ENCODE results near the gene DKK1. TPM values are rescaled to one million over a fixed set of nuclear protein-coding genes. Genes with fewer than 3 reads are reported as not detected.

DKK1 gene
- total RNA-seq, 1 donor from 2014 or later = 2.5 TPM

- H3K27me3 ChIP-seq (ENCODE audit: low read depth) = peaks cover 15% of the 10 kb centered on the region
- H3K27ac ChIP-seq = no peak overlapping the region
- no peak overlapping the region for H3K4me3 ChIP-seq
- DNase-seq (no peak), ATAC-seq (no peak)
- no peaks in the 10 kb centered on the region for H3K9me3 ChIP-seq
- TF ChIP-seq CTCF (IDR thresholded peaks at IDR 0.05) = no peak
- peaks cover 14% of the 10 kb centered on the region for H3K4me1 ChIP-seq
- no peaks in the 10 kb centered on the region for H3K36me3 ChIP-seq
- intact Hi-C loops (cut with DNase I) = no loop called here
Observed at GRCh38 chr10:52318136-52318701, 4.1 kb downstream of the DKK1 start.

GRCh38 chr10:52318822-52319464, 4.9 kb downstream of the DKK1 start:
- intact Hi-C loops (cut with DNase I) = no loop called here
- H3K9me3 ChIP-seq = no peaks in the 10 kb centered on the region
- H3K36me3 ChIP-seq = no peaks in the 10 kb centered on the region
- TF ChIP-seq CTCF (IDR thresholded peaks at IDR 0.05) = no peak
- peaks cover 8% of the 10 kb centered on the region for H3K27me3 ChIP-seq (ENCODE audit: low read depth)
- H3K4me1 ChIP-seq = peaks cover 7% of the 10 kb centered on the region
- no peak overlapping the region for H3K27ac ChIP-seq
- no peak overlapping the region for H3K4me3 ChIP-seq
- no peak for DNase-seq
- ATAC-seq = peak in 1 of 2 donors; percentile 75

GRCh38 chr10:52319926-52320325, 5.8 kb downstream of the DKK1 start:
- Histone ChIP-seq H3K4me3 (no peak overlapping the region), H3K36me3 (no peaks in the 10 kb centered on the region), H3K9me3 (no peaks in the 10 kb centered on the region), H3K27me3 (ENCODE audit: low read depth) (no peaks in the 10 kb centered on the region), H3K4me1 (no peaks in the 10 kb centered on the region), H3K27ac (no peak overlapping the region)
- no peak for TF ChIP-seq CTCF (IDR thresholded peaks at IDR 0.05)
- no peak for ATAC-seq
- no peak for DNase-seq
- intact Hi-C loops (cut with DNase I) = no loop called here

GRCh38 chr10:52322323-52322722, 8.2 kb downstream of the DKK1 start:
- no peak for TF ChIP-seq CTCF (IDR thresholded peaks at IDR 0.05)
- no peaks in the 10 kb centered on the region for H3K27me3 ChIP-seq (ENCODE audit: low read depth)
- no peaks in the 10 kb centered on the region for H3K9me3 ChIP-seq
- H3K36me3 ChIP-seq = no peaks in the 10 kb centered on the region
- no peak overlapping the region for H3K4me3 ChIP-seq
- H3K27ac ChIP-seq = no peak overlapping the region
- peak in 1 of 2 donors; percentile 58 for ATAC-seq
- no peaks in the 10 kb centered on the region for H3K4me1 ChIP-seq
- no peak for DNase-seq
- intact Hi-C loops (cut with DNase I) = no loop called here

- Histone ChIP-seq H3K9me3 (no peaks in the 10 kb centered on the region), H3K4me3 (no peak overlapping the region), H3K27me3 (ENCODE audit: low read depth) (no peaks in the 10 kb centered on the region), H3K4me1 (no peaks in the 10 kb centered on the region), H3K27ac (no peak overlapping the region), H3K36me3 (no peaks in the 10 kb centered on the region)
- no peak for DNase-seq
- TF ChIP-seq CTCF (IDR thresholded peaks at IDR 0.05) = no peak
- intact Hi-C loops (cut with DNase I) = no loop called here
- no peak for ATAC-seq
Observed at GRCh38 chr10:52322936-52323335, 8.9 kb downstream of the DKK1 start.
